GM19468 (cell line): Measurements from ENCODE around the gene TAAR5.
"Not testable (repeated sequence)": the region's sequence is repeated elsewhere in the genome, so short reads cannot be mapped to it uniquely, and the experiment has no call there.

Experiments used
- ATAC-seq: cut with Tn5 transposase; IDR thresholded peaks from one replicate; pipeline ENCODE4 v1.9.1; 2021; ENCODE audit warnings: mild to moderate bottlenecking, moderate library complexity, moderate number of reproducible peaks; ENCODE audit not compliant: unreplicated experiment; ENCODE audit errors: extremely low read depth

Gene TAAR5

DNA sequence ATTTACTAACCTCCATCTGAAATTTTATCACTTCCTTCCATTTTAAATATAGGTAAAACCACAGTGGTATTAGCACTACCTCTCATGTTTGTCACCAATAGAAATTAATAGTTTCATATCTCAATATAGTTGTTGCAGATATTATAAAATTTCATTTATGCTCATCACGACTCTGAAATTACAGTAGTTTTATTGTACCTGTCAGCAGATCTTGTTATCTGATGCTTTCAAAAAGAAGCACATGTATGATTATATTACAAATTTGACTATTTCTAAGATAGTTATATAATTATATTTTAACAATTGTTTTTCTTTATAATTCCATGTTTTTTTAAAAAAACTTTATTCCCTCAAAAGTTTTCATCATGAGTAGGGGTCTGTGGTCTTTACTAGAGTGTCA lies 4.8 kb downstream of the TAAR5 start:
- ATAC-seq: no peak

- no peak for ATAC-seq
Observed at GRCh38 chr6:132571774-132572173, 17.8 kb downstream of the TAAR5 start.

GRCh38 chr6:132570221-132570777 lies 19.2 kb downstream of the TAAR5 start, which contains the start of gene TAAR6:
Gene TAAR6 (plus strand): TSS chr6:132570322. CDS start chr6:132570322, 0 bp downstream.
- no peak for ATAC-seq

DNA sequence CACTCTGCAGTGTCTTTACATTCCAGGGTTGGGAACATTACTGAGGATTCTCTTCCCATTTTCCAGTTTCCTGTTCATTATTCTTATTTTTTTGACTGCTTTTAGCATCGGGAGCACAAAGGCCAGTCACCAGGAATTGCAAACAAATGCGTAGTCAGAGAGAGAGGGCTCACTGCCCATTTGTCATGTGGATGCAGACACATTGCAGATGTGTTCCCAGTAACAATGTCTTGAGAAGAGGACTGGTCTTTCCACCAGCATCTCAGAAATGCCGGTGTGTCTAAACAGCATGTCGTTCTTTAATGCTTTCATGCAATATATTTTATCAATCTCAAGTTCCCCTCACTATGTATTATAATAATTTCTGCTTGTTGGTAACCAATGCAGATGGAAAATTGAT lies 20.4 kb downstream of the TAAR5 start:
- ATAC-seq: no peak

DNA sequence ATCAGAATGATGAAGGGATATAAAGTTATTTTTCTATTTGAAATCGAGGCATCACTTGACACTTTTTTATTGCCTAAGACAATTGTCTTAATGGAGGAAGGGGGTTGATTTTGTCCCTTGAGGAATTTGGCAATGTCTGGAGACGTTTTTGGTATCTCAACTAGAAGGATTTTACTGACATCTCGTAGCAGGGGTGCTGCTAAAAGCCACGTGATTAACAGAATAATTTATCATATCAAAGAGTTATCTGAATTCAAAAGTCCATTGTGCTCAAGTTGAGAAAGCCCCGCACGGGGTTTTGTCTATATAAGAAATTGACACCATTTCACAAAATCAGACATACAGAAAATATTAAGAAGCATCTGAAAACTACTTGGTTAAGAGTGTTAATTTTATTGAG lies 20.9 kb downstream of the TAAR5 start:
- ATAC-seq: no peak

GRCh38 chr6:132567566-132567965 lies 22.0 kb downstream of the TAAR5 start:
- ATAC-seq: no peak

DNA sequence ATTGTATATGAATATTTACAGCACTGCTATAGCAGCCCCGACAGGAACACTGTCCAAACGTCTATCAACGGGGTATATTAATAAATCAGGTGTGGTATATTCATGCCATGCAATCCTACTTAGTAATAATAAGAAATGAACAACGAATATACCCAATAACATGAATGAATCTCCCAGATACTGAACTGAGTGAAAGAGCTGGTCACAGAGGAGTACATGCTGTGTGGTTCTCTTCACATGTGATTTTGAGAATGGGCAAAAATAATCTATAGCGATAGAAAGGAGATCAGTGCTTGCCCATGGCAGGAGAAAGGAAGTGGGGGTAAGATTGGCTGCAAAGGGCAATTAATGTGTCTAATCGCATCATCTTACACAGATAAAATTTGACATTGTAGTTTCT lies 23.1 kb downstream of the TAAR5 start:
- ATAC-seq: no peak

- not testable (repeated sequence) for ATAC-seq
Observed at GRCh38 chr6:132560087-132560486, 29.5 kb downstream of the TAAR5 start.

- ATAC-seq: no peak
Observed at GRCh38 chr6:132552372-132552771, 37.2 kb downstream of the TAAR5 start, which contains the start of gene TAAR8. Gene TAAR8 (plus strand): TSS chr6:132552672. CDS start chr6:132552693, 21 bp downstream.

DNA sequence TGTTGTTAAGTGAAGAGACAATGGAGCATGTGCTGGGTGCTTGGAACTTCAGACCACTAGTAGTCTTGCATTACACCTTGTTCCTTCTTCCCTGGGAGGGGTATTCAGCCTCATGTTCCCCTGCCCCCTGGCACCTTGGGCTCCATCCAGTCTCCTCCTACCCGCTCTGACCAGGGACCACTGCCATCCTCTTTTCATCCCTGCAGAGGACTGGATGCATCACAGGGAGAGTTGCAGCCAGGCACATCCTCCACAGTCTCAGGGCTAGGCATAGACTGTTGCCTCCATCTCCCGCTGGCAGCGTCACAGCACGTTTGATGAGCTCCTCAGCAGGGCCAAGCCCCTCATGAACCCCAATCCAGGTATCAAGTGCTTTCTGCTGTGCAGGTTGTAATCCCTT lies 38.3 kb downstream of the TAAR5 start:
- no peak for ATAC-seq

- ATAC-seq: no peak
Observed at GRCh38 chr6:132548746-132549463, 40.6 kb downstream of the TAAR5 start.

DNA sequence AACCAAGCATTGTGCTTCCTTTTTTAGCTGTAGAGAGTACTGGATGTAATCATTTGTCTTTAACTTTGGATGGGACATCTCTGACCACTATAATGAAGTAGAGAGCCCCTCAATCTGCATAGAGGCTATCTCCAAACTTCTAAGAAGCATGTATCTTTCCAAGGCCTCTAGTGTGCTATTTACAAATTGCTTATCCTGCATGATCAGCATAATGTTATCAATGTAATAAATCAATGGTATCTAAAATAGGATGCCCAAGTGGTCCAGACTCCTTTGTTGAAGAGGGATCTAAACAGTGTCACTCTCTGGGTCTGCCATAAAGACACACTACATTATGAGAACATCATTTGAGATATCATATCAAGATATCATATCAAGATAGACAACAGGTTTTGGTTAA lies 44.7 kb downstream of the TAAR5 start:
- no peak for ATAC-seq
